GM19025 (cell line): ENCODE results near the gene CNOT6L.
"Not testable (repeated sequence)": the region's sequence is repeated elsewhere in the genome, so short reads cannot be mapped to it uniquely, and the experiment has no call there.

Experiments used
- ATAC-seq: cut with Tn5 transposase; IDR thresholded peaks from one replicate; pipeline ENCODE4 v1.9.1; 2021; ENCODE audit warnings: mild to moderate bottlenecking, low read depth, moderate library complexity; ENCODE audit not compliant: unreplicated experiment

CNOT6L gene

GRCh38 chr4:77783895-77784294 is 35.3 kb downstream of the CNOT6L start:
- ATAC-seq: no peak

DNA sequence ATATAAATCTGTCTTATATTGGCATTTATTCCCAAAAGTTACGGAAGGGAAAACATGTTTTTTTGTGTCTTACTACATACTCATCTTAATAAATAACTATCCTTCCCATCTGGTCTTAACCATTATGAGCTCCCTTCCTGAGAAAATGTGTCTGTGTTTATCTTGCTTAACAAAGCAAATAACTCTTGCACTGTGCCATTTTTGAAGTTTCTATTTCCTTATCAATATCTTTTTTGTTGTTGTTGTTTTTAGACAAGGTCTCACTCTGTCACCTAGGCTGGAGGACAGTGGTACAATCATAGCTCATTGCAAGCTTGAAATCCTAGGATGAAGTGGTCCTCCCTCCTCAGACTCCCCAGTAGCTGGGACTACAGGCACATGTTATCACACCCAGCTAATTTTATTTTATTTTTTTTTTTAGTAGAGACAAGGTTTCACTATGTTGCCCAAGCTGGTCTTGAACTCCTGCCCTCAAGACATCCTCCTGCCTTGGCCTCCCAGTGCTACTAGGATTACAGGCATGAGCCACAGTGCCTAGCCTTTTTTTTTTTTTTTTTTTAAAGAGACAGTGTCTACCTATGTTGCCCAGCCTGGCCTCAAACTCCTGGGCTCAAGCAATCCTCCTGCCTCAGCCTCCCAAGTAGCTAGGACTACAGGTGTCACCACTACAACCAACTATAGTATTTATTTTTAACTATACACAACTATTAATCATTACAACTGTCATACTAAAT is 36.9 kb downstream of the CNOT6L start:
- no peak for ATAC-seq

DNA sequence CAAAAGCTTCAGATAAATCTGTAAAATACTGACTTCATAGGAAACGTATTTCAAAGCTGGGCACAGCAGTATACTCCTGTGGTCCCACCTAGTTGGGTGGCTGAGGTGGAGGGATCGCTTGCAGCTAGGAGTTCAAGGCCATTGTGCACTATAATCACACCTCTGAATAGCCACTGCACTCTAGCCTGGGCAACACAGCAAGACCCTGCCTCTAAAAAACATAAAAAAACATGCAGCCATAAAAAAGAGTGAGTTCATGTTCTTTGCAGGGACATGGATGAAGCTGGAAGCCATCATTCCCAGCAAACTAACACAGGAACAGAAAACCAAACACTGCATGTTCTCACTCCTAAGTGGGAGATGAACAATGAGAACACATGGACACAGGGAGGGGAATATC is 38.4 kb downstream of the CNOT6L start:
- ATAC-seq: not testable (repeated sequence)

DNA sequence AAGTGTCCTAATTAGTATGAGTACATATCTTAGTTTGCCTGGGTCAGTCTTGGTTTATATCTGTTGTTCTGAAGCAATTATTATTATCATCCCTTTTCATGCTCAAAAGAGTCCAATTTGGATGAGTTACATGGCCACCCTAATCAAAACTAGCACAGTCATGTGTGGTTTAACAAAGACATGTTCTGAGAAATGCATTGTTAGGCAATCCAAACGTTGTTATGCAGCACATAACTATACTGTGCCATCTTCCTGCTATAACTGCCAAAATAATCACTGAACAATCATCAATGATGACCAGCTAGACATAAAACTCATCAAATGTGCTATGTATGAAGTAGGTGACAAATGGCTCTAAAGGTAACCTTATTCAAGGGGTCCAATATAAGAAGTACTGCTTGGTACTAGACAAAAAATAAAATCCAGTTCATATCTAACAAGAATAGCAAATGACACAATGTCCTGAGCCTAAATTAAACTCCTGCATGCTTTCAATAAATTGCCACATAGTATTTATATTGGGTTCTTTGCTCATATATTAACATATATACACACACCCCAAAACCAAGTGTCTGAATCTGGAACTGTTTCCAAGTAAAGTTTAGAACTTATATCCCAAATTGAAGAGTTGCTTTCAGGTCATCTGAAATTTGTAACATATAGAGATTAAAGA is 41.9 kb downstream of the CNOT6L start:
- no peak for ATAC-seq

GRCh38 chr4:77776182-77777134 is 42.7 kb downstream of the CNOT6L start:
- no peak for ATAC-seq

- ATAC-seq: no peak
Measured at GRCh38 chr4:77773101-77773500, 46.1 kb downstream of the CNOT6L start.

GRCh38 chr4:77771566-77771965 is 47.6 kb downstream of the CNOT6L start:
- ATAC-seq: no peak

DNA sequence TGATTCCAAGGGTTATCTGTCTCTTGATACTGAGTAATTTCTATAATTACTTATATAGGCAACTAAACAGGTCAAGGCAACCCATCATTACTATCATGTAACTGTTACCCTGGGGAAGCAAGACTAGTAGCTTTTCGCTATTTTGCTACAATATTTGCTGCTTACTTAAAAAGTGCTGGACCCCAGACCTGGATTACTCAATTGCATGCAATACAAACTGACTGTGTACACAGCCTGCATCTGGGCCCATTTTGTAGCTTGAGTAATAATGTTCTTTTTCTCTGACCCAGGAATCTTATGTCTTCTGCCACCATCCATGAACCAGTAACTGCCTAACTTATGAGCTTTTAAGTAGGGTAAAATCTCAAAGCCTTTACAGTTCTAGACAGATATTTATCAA is 53.4 kb downstream of the CNOT6L start:
- ATAC-seq: no peak

DNA sequence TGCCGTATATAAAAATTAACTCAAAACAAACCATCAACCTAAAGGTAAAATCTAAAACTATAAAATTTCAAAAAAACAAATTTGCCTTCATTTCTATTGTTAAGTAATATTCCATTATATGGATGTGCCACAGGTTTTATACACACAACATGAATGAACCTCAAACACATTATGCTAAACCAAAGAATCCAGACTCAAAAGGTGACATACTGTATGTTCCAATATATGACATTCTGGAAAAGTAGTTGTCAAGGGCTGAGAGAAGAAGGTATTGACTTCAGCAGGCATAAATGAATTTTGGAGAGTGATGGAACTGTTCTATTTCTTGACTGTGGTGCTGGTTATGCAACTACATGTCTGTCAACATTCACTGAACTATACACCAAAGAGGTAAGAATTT is 56.6 kb downstream of the CNOT6L start:
- no peak for ATAC-seq

DNA sequence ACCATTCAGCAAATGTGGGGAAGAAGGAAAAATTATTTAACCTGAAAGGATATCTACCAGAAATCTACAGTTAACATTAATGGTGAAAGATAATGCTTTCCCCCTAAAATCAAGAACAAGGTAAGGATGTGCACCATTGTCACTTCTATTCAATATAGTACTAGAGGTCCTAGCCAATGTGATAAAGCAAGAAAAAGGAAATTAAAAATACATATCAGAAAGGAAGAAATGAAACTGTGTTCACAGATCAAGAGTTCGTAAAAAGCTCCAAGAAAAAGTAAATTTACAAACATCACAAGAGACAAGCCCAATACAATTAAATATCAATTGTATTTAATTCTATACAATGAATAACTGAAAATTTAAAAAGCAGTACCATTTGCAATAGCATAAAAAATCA is 57.6 kb downstream of the CNOT6L start:
- ATAC-seq: no peak

DNA sequence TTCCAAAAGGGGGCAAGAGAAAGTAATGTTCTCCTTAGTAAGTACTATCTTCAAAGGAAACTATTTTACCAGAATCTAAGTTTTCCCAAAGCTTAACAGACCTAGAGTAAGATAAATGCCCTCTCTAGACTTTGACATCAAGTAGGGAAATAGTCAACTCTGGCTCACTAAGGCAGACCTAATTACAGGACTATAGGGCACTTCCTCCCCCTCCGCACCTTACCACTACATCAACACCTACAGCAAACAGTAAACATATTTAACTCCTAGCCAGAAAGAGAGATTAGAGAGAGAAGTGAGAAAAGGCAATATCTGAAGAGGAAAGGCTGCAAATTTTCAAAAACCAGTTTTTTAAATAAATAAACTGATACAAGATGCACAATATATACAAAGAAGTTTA is 60.4 kb downstream of the CNOT6L start:
- no peak for ATAC-seq

DNA sequence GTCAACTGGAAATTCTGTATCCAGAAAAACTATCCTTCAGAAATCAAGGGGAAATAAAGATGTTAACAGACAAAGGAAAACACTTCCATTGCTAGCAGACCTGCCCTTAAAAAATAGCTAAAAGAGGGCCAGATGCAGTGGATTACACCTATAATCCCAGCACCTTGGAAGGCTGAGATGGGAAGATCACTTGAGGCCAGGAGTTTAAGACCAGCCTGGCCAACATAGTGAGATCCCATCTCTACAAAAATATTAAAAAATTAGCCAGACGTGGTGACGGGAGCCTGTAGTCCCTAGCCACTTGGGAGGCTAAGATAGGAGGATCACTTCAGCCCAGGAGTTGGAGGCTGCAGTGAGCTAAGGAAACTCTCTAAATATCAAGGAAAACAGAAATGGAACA is 67.4 kb downstream of the CNOT6L start:
- no peak for ATAC-seq

DNA sequence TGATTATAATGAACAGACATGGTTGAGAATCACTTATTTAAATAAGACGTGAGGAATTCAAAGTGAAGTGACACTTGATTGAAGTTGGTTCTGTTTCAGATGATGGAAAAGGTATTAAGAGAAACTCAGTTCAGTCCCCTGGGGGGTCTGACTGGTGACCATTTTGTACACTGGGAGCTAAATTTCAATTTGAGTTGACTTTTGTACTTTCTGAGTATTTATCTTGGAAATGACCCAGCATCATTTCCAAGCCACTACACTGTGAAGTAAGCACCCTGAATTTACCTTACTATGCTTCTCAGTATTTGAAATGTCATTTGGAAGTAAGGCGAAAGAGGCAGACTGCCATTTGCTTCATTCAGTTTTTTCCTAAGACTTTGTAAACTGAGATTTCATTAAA is 73.4 kb downstream of the CNOT6L start:
- no peak for ATAC-seq

DNA sequence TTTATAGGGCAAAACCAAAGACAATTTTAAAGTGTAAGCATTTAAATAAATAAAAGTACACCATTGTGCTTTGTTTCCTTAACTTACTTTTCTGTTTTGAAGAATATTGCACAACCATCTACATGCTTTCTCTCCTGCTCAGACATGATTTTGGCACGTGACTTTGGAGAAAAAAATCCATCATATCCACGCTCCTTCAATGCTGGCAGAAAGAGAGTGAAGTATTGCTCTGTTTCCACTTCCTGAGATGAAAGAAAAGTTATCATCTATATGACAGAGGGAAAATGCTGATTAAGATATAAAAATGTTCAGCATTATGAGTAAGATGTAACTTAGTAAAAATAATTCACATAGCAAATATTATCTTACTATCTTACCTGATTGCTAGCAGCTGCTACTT is 77.1 kb downstream of the CNOT6L start:
- no peak for ATAC-seq

GRCh38 chr4:77740480-77740879 is 78.7 kb downstream of the CNOT6L start:
- ATAC-seq: no peak

- peak; percentile 83 for ATAC-seq
Measured at GRCh38 chr4:77734928-77735327, 84.2 kb downstream of the CNOT6L start.

GRCh38 chr4:77731656-77732055 is 87.5 kb downstream of the CNOT6L start:
- no peak for ATAC-seq

GRCh38 chr4:77728420-77728819 is 90.7 kb downstream of the CNOT6L start:
- no peak for ATAC-seq

- no peak for ATAC-seq
Measured at GRCh38 chr4:77721073-77721472, 98.1 kb downstream of the CNOT6L start.

- not testable (repeated sequence) for ATAC-seq
Measured at GRCh38 chr4:77718500-77718899, 100.7 kb downstream of the CNOT6L start.
